ENCODE measurements around the gene RPS6KA2.
"Not testable (repeated sequence)": the region's sequence is repeated elsewhere in the genome, so short reads cannot be mapped to it uniquely, and the experiment has no call there.

Gene RPS6KA2

GRCh38 chr6:166417285-166417691 lies 209.8 kb downstream of the RPS6KA2 start:
- TF ChIP-seq ZNF274 (IDR thresholded peaks at IDR 0.05; ENCODE audit: low read depth, low read length) = no peak
- no peak overlapping the region for H3K4me3 ChIP-seq (ENCODE audit: low read length)

- H3K4me3 ChIP-seq (ENCODE audit: low read length) = no peak overlapping the region
- TF ChIP-seq ZNF274 (IDR thresholded peaks at IDR 0.05; ENCODE audit: low read depth, low read length) = no peak
Measured at GRCh38 chr6:166415833-166416347, 211.2 kb downstream of the RPS6KA2 start.

GRCh38 chr6:166415306-166415705 lies 211.7 kb downstream of the RPS6KA2 start:
- TF ChIP-seq ZNF274 (IDR thresholded peaks at IDR 0.05; ENCODE audit: low read depth, low read length) = no peak
- no peak overlapping the region for H3K4me3 ChIP-seq (ENCODE audit: low read length)

GRCh38 chr6:166413491-166413951 lies 213.5 kb downstream of the RPS6KA2 start:
- H3K4me3 ChIP-seq (ENCODE audit: low read length) = no peak overlapping the region
- TF ChIP-seq ZNF274 (IDR thresholded peaks at IDR 0.05; ENCODE audit: low read depth, low read length) = no peak

- TF ChIP-seq ZNF274 (IDR thresholded peaks at IDR 0.05; ENCODE audit: low read depth, low read length) = no peak
- no peak overlapping the region for H3K4me3 ChIP-seq (ENCODE audit: low read length)
Measured at GRCh38 chr6:166412911-166413384, 214.1 kb downstream of the RPS6KA2 start.

- no peak for TF ChIP-seq ZNF274 (IDR thresholded peaks at IDR 0.05; ENCODE audit: low read depth, low read length)
- no peak overlapping the region for H3K4me3 ChIP-seq (ENCODE audit: low read length)
Measured at GRCh38 chr6:166412156-166412910, 214.7 kb downstream of the RPS6KA2 start.

GRCh38 chr6:166411721-166412151 lies 215.3 kb downstream of the RPS6KA2 start:
- no peak overlapping the region for H3K4me3 ChIP-seq (ENCODE audit: low read length)
- TF ChIP-seq ZNF274 (IDR thresholded peaks at IDR 0.05; ENCODE audit: low read depth, low read length) = no peak

- H3K4me3 ChIP-seq (ENCODE audit: low read length) = no peak overlapping the region
- TF ChIP-seq ZNF274 (IDR thresholded peaks at IDR 0.05; ENCODE audit: low read depth, low read length) = no peak
Measured at GRCh38 chr6:166411271-166411670, 215.8 kb downstream of the RPS6KA2 start.

GRCh38 chr6:166410426-166410935 lies 216.6 kb downstream of the RPS6KA2 start:
- no peak overlapping the region for H3K4me3 ChIP-seq (ENCODE audit: low read length)
- TF ChIP-seq ZNF274 (IDR thresholded peaks at IDR 0.05; ENCODE audit: low read depth, low read length) = no peak

- no peak for TF ChIP-seq ZNF274 (IDR thresholded peaks at IDR 0.05; ENCODE audit: low read depth, low read length)
- no peak overlapping the region for H3K4me3 ChIP-seq (ENCODE audit: low read length)
Measured at GRCh38 chr6:166408936-166409755, 217.9 kb downstream of the RPS6KA2 start.

GRCh38 chr6:166406197-166406596 lies 220.9 kb downstream of the RPS6KA2 start:
- no peak for TF ChIP-seq ZNF274 (IDR thresholded peaks at IDR 0.05; ENCODE audit: low read depth, low read length)

GRCh38 chr6:166405386-166405785 lies 221.7 kb downstream of the RPS6KA2 start:
- H3K4me3 ChIP-seq (ENCODE audit: low read length) = no peak overlapping the region
- TF ChIP-seq ZNF274 (IDR thresholded peaks at IDR 0.05; ENCODE audit: low read depth, low read length) = no peak

More at GRCh38 chr6:166406197-166406596, 220.9 kb downstream of the RPS6KA2 start:
- no peak overlapping the region for H3K4me3 ChIP-seq (ENCODE audit: low read length)

GRCh38 chr6:166402582-166403277 lies 224.3 kb downstream of the RPS6KA2 start:
- no peak for TF ChIP-seq ZNF274 (IDR thresholded peaks at IDR 0.05; ENCODE audit: low read depth, low read length)
- no peak overlapping the region for H3K4me3 ChIP-seq (ENCODE audit: low read length)

GRCh38 chr6:166400649-166401250 lies 226.3 kb downstream of the RPS6KA2 start:
- not testable (repeated sequence) for H3K4me3 ChIP-seq (ENCODE audit: low read length)
